ENCODE results near the gene AUNIP. TPM values are rescaled to one million over a fixed set of nuclear protein-coding genes. Genes with fewer than 3 reads are reported as not detected.

AUNIP gene
- total and polyA plus RNA-seq, 2 of the 8 experiments (the other 6 are each of a cell fraction or from before 2014, with no cell fraction given), result 18.6 to 23.2 TPM

DNA sequence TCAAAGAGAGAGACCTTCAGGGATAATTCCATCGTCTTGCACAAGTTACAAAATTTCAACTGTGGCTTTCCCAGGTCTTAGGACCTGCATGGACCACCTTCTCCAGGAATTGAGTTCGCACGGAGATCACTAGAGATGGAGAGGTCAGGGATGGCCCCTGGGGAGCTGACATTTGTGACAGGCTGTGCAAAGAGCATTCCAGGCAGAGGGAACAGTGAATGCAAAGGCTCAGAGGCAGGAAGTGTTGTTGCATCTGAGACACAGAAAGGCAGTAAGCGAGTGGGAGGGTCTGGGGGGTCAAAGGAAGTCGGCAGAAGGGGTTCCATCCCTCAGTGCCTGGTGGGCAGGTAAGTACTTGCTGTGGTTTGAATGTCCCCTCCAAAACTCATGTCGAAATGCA is 68.8 kb downstream of the AUNIP start (continued):
- TF ChIP-seq, protein P1, sequence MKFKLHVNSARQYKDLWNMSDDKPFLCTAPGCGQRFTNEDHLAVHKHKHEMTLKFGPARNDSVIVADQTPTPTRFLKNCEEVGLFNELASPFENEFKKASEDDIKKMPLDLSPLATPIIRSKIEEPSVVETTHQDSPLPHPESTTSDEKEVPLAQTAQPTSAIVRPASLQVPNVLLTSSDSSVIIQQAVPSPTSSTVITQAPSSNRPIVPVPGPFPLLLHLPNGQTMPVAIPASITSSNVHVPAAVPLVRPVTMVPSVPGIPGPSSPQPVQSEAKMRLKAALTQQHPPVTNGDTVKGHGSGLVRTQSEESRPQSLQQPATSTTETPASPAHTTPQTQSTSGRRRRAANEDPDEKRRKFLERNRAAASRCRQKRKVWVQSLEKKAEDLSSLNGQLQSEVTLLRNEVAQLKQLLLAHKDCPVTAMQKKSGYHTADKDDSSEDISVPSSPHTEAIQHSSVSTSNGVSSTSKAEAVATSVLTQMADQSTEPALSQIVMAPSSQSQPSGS (IDR thresholded peaks at IDR 0.05; ENCODE audit: low read length), result no peak
- TF ChIP-seq JUND (IDR thresholded peaks at IDR 0.05; ENCODE audit: low read length), result no peak

Measured in H1 (cell line).